Left lung (tissue), 10 donors: Measurements from ENCODE around the gene PRELP. TPM values are rescaled to one million over a fixed set of nuclear protein-coding genes. Genes with fewer than 3 reads are reported as not detected.

Experiments used
- ATAC-seq: fragments of 200-7000 bp; cut with Tn5 transposase; one replicate; pipeline ENCODE4 v1.9.1; 2020; ENCODE audit warnings: moderate library complexity
- DNase-seq, 4 donors: peaks; one replicate each; pipeline ENCODE4 v3.0.0-alpha.2; 2013 to 2020
- H3K27ac ChIP-seq, 2 donors: fragments of 200-600 bp; sonication (generic) in 1 of 2; one replicate each; pipeline versions ENCODE4 v1.5.0 to v1.8.0; 2020 to 2021
- H3K27me3 ChIP-seq, 2 donors: fragments of 200-600 bp; sonication (generic) in 1 of 2; one replicate each; pipeline versions ENCODE4 v1.5.0 to v1.8.0; 2020 to 2021
- H3K36me3 ChIP-seq, 2 donors: fragments of 200-600 bp; sonication (generic) in 1 of 2; one replicate each; pipeline versions ENCODE4 v1.5.0 to v1.8.0; 2020 to 2021
- H3K4me1 ChIP-seq, 2 donors: fragments of 200-600 bp; one replicate each; pipeline ENCODE4 v1.8.0; 2021
- H3K4me3 ChIP-seq, 2 donors: fragments of 200-600 bp; sonication (generic) in 1 of 2; one replicate each; pipeline versions ENCODE4 v1.5.0 to v1.8.0; 2020 to 2021; ENCODE audit warnings: mild to moderate bottlenecking in 1 of 2
- H3K9me3 ChIP-seq, 2 donors: fragments of 200-600 bp; sonication (generic) in 1 of 2; one replicate each; pipeline versions ENCODE4 v1.5.0 to v1.8.0; 2020 to 2021
- CTCF ChIP-seq, 2 donors: fragments of 200-600 bp; sonication (generic) in 1 of 2; IDR thresholded peaks; one replicate each; pipeline versions ENCODE4 v1.5.0 to v1.8.0; 2021; ENCODE audit warnings: antibody characterized with exemption in 2 of 2
- intact Hi-C, 2 donors: fragments of 100-400 bp; cut with DNase I; formaldehyde crosslinking; loops; one replicate each; pipeline versions ENCODE4 v1.11.2 to v1.14.2; 2022
- polyA plus RNA-seq, 6 donors: library from polyadenylated mRNA; unstranded; fragments of 120-200 nt; gene quantifications; one replicate each; pipeline ENCODE4 v1.2.1, GENCODE V29; 2013; ENCODE audit not compliant: insufficient read length in 6 of 6
- total RNA-seq, 2 donors: library from RNA; stranded (reverse); fragmentation: NEBNext Ultra II Directional; extraction: Animal tissue kit (Norgen Biotek cat#: 25700); gene quantifications; one replicate each; pipeline ENCODE4 v1.2.1, GENCODE V29; 2021
- donor health status: DM: no; HTN: yes; CAD: no.
- donor health status: DM: no; HTN: no; CAD: no.

The PRELP gene
- total and polyA plus RNA-seq, 8 donors, result 1.3 to 20.5 (median 2.4) TPM

- H3K4me1 ChIP-seq, result peaks cover 2 to 19% of the 10 kb centered on the region in 2 donors
- no peak for DNase-seq
- no peak overlapping the region for H3K4me3 ChIP-seq
- intact Hi-C loops, result no loop called here
- TF ChIP-seq CTCF (IDR thresholded peaks at IDR 0.05), result no peak
- H3K27me3 ChIP-seq, result no peaks in the 10 kb centered on the region
- H3K27ac ChIP-seq, result no peak overlapping the region
- no peak for ATAC-seq
- H3K36me3 ChIP-seq, result no peaks in the 10 kb centered on the region
- H3K9me3 ChIP-seq, result no peaks in the 10 kb centered on the region
These were observed 64.4 kb downstream of the PRELP start for GRCh38 chr1:203539831-203540546.

Other genes starting within 250 kb of the PRELP start
- 1 to 10 TPM; 2.0 to 3.0 TPM for gene CHIT1, start 246.1 kb upstream of the PRELP start, total RNA-seq
- gene CHIT1, start 246.1 kb upstream of the PRELP start, polyA plus RNA-seq, result under 1 TPM in 5 of 6 donors, not detected in 1; 0.09 to 0.42 (median 0.22) TPM
- gene BTG2, start 170.3 kb upstream of the PRELP start, total RNA-seq, result 10 to 100 TPM; 56.2 to 84.8 TPM
- 100 to 1,000 TPM in 1 of 6 donors, 10 to 100 TPM in 5; 44.8 to 147 (median 78.2) TPM for gene BTG2, start 170.3 kb upstream of the PRELP start, polyA plus RNA-seq
- gene FMOD, start 124.7 kb upstream of the PRELP start, total RNA-seq, result 10 to 100 TPM; 36.6 to 59.8 TPM
- gene FMOD, start 124.7 kb upstream of the PRELP start, polyA plus RNA-seq, result 10 to 100 TPM; 65.2 to 97.6 (median 80.9) TPM
- not detected for gene OPTC, start 18.3 kb downstream of the PRELP start, total RNA-seq
- gene OPTC, start 18.3 kb downstream of the PRELP start, polyA plus RNA-seq, result not detected
- 100 to 1,000 TPM; 109 to 128 TPM for gene ATP2B4, start 151.0 kb downstream of the PRELP start, total RNA-seq
- 100 to 1,000 TPM; 106 to 139 (median 118) TPM for gene ATP2B4, start 151.0 kb downstream of the PRELP start, polyA plus RNA-seq